Trophoblast cell (in vitro differentiated cells and primary cell): ENCODE data around the gene SLC22A23.

ENCODE experiments used
- DNase-seq, 2 donors: peaks; one replicate each; pipeline ENCODE4 v3.0.0-alpha.2; 2016
- H2AFZ ChIP-seq: 2 replicates; pipeline ENCODE4 v1.6.1; 2013; ENCODE audit warnings: low read length, moderate library complexity, mild to moderate bottlenecking; ENCODE audit not compliant: insufficient read depth, poor library complexity
- H2AK5ac ChIP-seq: 2 replicates; pipeline ENCODE4 v1.6.1; 2013; ENCODE audit warnings: mild to moderate bottlenecking, low read length
- H2BK120ac ChIP-seq: 2 replicates; pipeline ENCODE4 v1.6.1; 2013; ENCODE audit warnings: low read length, mild to moderate bottlenecking, moderate library complexity; ENCODE audit not compliant: insufficient read depth, poor library complexity
- H2BK12ac ChIP-seq: 2 replicates; pipeline ENCODE4 v1.6.1; 2013; ENCODE audit warnings: mild to moderate bottlenecking, low read length, moderate library complexity
- H2BK5ac ChIP-seq: 2 replicates; pipeline ENCODE4 v1.6.1; 2013; ENCODE audit warnings: low read length, low read depth, moderate library complexity, mild to moderate bottlenecking; ENCODE audit not compliant: poor library complexity
- H3K14ac ChIP-seq: 2 replicates; pipeline ENCODE4 v1.6.1; 2013; ENCODE audit warnings: mild to moderate bottlenecking, low read length
- H3K18ac ChIP-seq: 2 replicates; pipeline ENCODE4 v1.6.1; 2013; ENCODE audit warnings: mild to moderate bottlenecking, low read length
- H3K23ac ChIP-seq: 2 replicates; pipeline ENCODE4 v1.6.1; 2013; ENCODE audit warnings: low read length
- H3K27ac ChIP-seq: 2 replicates; pipeline ENCODE4 v1.5.1; 2013; ENCODE audit warnings: low read depth, mild to moderate bottlenecking, inconsistent platforms, low read length, moderate library complexity
- H3K27me3 ChIP-seq: 2 replicates; pipeline ENCODE4 v1.6.1; 2013; ENCODE audit warnings: inconsistent platforms, mild to moderate bottlenecking, low read length, moderate library complexity; ENCODE audit not compliant: insufficient read depth
- H3K36me3 ChIP-seq, 2 experiments: 1 replicate in 1 of 2; 2 replicates in 1 of 2; pipeline ENCODE4 v1.6.1; 2013; ENCODE audit warnings: low read length in 2 of 2, mild to moderate bottlenecking in 2 of 2, moderate library complexity in 1 of 2; ENCODE audit not compliant: insufficient read depth in 2 of 2, control insufficient read depth in 1 of 2
- H3K4ac ChIP-seq: 2 replicates; pipeline ENCODE4 v1.6.1; 2013; ENCODE audit warnings: low read depth, mild to moderate bottlenecking, low read length, moderate library complexity
- H3K4me1 ChIP-seq, 2 experiments: 1 replicate in 1 of 2; 2 replicates in 1 of 2; pipeline ENCODE4 v1.6.1; 2013; ENCODE audit warnings: low read length in 2 of 2, mild to moderate bottlenecking in 2 of 2, moderate library complexity in 1 of 2; ENCODE audit not compliant: insufficient read depth in 2 of 2, control insufficient read depth in 1 of 2
- H3K4me2 ChIP-seq: 2 replicates; pipeline ENCODE4 v1.6.1; 2013; ENCODE audit warnings: inconsistent platforms, mild to moderate bottlenecking, low read length, moderate library complexity
- H3K4me3 ChIP-seq: 2 replicates; pipeline ENCODE4 v1.5.1; 2013; ENCODE audit warnings: mild to moderate bottlenecking, low read depth, low read length, inconsistent platforms
- H3K79me1 ChIP-seq: one replicate; pipeline ENCODE4 v1.6.1; 2013; ENCODE audit warnings: low read length
- H3K79me2 ChIP-seq: 2 replicates; pipeline ENCODE4 v1.6.1; 2013; ENCODE audit warnings: low read length, mild to moderate bottlenecking; ENCODE audit not compliant: control insufficient read depth, insufficient read depth, poor library complexity
- H3K9ac ChIP-seq: 2 replicates; pipeline ENCODE4 v1.6.1; 2013; ENCODE audit warnings: mild to moderate bottlenecking, low read length
- H3K9me3 ChIP-seq: 2 replicates; pipeline ENCODE4 v1.6.1; 2013; ENCODE audit warnings: low read depth, mild to moderate bottlenecking, control low read depth, inconsistent platforms, low read length; ENCODE audit not compliant: insufficient read depth
- H4K12ac ChIP-seq: 2 replicates; pipeline ENCODE4 v1.6.1; 2013; ENCODE audit warnings: low read depth, mild to moderate bottlenecking, low read length, moderate library complexity
- H4K8ac ChIP-seq: 2 replicates; pipeline ENCODE4 v1.6.1; 2013; ENCODE audit warnings: low read depth, mild to moderate bottlenecking, low read length, moderate library complexity
- H4K91ac ChIP-seq: one replicate; pipeline ENCODE4 v1.6.1; 2013; ENCODE audit warnings: low read depth, mild to moderate bottlenecking, low read length, moderate library complexity
- WGBS: extraction: QIAGEN DNeasy Blood & Tissue Kit; methylation state at CpG from one replicate; pipeline ENCODE4 v1.1.7; 2013; ENCODE audit warnings: missing lambda C conversion rate; ENCODE audit not compliant: insufficient read length, insufficient coverage; ENCODE audit errors: extremely low coverage; 5-methylcytosine and 5-hydroxymethylcytosine counted together

The SLC22A23 gene

DNA sequence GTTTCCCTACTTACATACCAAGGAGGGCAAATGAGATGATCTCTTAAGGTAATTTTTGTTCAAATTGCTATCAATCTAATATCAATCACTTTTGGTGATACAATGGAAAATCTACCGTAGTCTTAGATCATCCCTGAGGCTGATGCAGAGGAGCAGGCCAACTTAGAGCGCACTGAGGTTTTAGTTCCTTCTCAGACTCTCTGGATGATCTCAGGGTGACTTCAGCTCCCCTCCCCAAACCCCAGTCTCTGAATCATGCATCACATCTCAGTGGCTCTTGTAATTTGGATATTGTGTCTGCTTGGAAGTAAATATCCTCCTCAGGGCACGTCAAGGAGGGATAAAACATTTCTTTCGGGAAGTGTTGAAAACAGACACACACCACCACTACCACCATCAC is 235.3 kb downstream of the SLC22A23 start:
- Histone ChIP-seq H3K9me3 (peaks cover 3% of the 10 kb centered on the region), H3K4me2 (no peak overlapping the region), H2AFZ (no peak overlapping the region), H3K79me2 (peaks cover 3% of the 10 kb centered on the region), H3K9ac (no peak overlapping the region), H3K27ac (no peak overlapping the region), H3K18ac (no peak overlapping the region), H2BK5ac (no peak overlapping the region), H4K91ac (no peak overlapping the region), H3K4me1 (peaks cover 2 to 7% of the 10 kb centered on the region in 2 experiments), H4K8ac (no peak overlapping the region), H2BK120ac (no peak overlapping the region), H4K12ac (no peak overlapping the region), H3K4ac (no peak overlapping the region), H3K14ac (no peak overlapping the region), H3K79me1 (no peaks in the 10 kb centered on the region), H3K4me3 (peak overlapping the region; percentile 54), H2AK5ac (no peak overlapping the region), H2BK12ac (no peak overlapping the region), H3K23ac (no peak overlapping the region), H3K36me3 (peaks cover 2 to 3% of the 10 kb centered on the region in 2 experiments), H3K27me3 (no peaks in the 10 kb centered on the region)
- WGBS = no CpG with 5 or more reads among the region's 4 CpGs
- no peak for DNase-seq

DNA sequence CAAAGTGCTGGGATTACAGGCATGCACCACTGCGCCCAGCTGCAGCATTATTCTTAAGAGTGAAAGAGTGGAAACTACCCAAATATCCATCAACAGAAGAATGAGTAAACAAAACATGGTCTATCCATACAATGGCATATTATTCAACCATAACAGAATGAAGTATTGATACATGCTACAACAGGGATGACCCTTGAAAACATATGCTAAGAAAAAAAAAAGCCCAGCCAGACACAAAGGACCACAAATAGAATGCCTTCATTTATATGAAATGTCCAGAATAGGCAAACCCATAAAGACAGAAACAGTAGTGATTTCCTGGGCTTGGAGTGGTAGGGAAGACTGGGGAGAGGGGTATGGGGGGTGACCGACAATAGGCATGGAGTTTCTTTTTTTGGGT is 236.5 kb downstream of the SLC22A23 start:
- no peak overlapping the region for H3K4me3 ChIP-seq

More for the DNA sequence above, 236.5 kb downstream of the SLC22A23 start:
- Histone ChIP-seq H3K14ac (no peak overlapping the region), H3K9ac (no peak overlapping the region), H3K4ac (no peak overlapping the region), H2BK12ac (no peak overlapping the region), H3K79me1 (no peaks in the 10 kb centered on the region), H2AK5ac (no peak overlapping the region), H2BK5ac (no peak overlapping the region), H4K12ac (no peak overlapping the region), H3K36me3 (peaks cover 2 to 3% of the 10 kb centered on the region in 2 experiments), H3K4me2 (no peak overlapping the region), H4K91ac (no peak overlapping the region), H3K9me3 (peaks cover 3% of the 10 kb centered on the region), H2AFZ (no peak overlapping the region), H3K79me2 (no peaks in the 10 kb centered on the region), H4K8ac (no peak overlapping the region), H2BK120ac (no peak overlapping the region), H3K27me3 (no peaks in the 10 kb centered on the region), H3K18ac (no peak overlapping the region), H3K23ac (no peak overlapping the region), H3K27ac (no peak overlapping the region), H3K4me1 (no peaks in the 10 kb centered on the region)
- no CpG with 5 or more reads among the region's 2 CpGs for WGBS
- DNase-seq = no peak
